K562 (cell line): ENCODE measurements around the gene TEX54. TPM values are rescaled to one million over a fixed set of nuclear protein-coding genes. Genes with fewer than 3 reads are reported as not detected.
"Not testable (repeated sequence)": the region's sequence is repeated elsewhere in the genome, so short reads cannot be mapped to it uniquely, and the experiment has no call there.

ENCODE experiments used
- CREB3 ChIP-seq: fragments of 450-650 bp; conservative IDR thresholded peaks from 2 replicates; pipeline ENCODE4 v1.6.1; 2016; ENCODE audit warnings: missing genetic modification characterization, low read depth, mild to moderate bottlenecking, missing compliant biosample characterization, moderate library complexity
- CXXC5 ChIP-seq: fragments of 250-450 bp; sonication (Bioruptor Pico); IDR thresholded peaks from 2 replicates; pipeline ENCODE4 v1.8.0; 2022; ENCODE audit warnings: inconsistent platforms, mild to moderate bottlenecking, moderate library complexity
- DDX20 ChIP-seq: fragments of 450-650 bp; IDR thresholded peaks from 2 replicates; pipeline ENCODE4 v1.6.1; 2016; ENCODE audit warnings: missing genetic modification characterization, low read depth, mild to moderate bottlenecking, missing compliant biosample characterization, moderate library complexity
- ID3 ChIP-seq, 2 experiments: fragments of 250-450 bp in 1 of 2; fragments of 450-650 bp in 1 of 2; sonication (Bioruptor Pico) in 1 of 2; IDR thresholded peaks; 2 replicates each; pipeline versions ENCODE4 v1.6.1 to v1.8.0; 2016 to 2021; ENCODE audit warnings: mild to moderate bottlenecking in 2 of 2, moderate library complexity in 2 of 2, missing compliant biosample characterization in 1 of 2, missing genetic modification characterization in 1 of 2
- ILK ChIP-seq: fragments of 450-650 bp; IDR thresholded peaks from 2 replicates; pipeline ENCODE4 v1.6.1; 2016; ENCODE audit warnings: missing genetic modification characterization, low read depth, mild to moderate bottlenecking, missing compliant biosample characterization, moderate library complexity, borderline replicate concordance
- MNT ChIP-seq, 2 experiments: fragments of 450-650 bp; conservative IDR thresholded peaks; 2 replicates each; pipeline ENCODE4 v1.6.1; 2017; ENCODE audit warnings: mild to moderate bottlenecking in 2 of 2, moderate library complexity in 2 of 2
- PTRF ChIP-seq: fragments of 450-650 bp; IDR thresholded peaks from 2 replicates; pipeline ENCODE4 v1.6.1; 2016; ENCODE audit warnings: mild to moderate bottlenecking, missing genetic modification characterization, missing compliant biosample characterization
- PTTG1 ChIP-seq: fragments of 450-650 bp; IDR thresholded peaks from 2 replicates; pipeline ENCODE4 v1.6.1; 2016; ENCODE audit warnings: low read depth, mild to moderate bottlenecking, missing genetic modification characterization, missing compliant biosample characterization
- ZBTB9 ChIP-seq: fragments of 450-650 bp; formaldehyde crosslinking; IDR thresholded peaks from 2 replicates; pipeline ENCODE4 v1.4.0; 2020; ENCODE audit warnings: mild to moderate bottlenecking, moderate library complexity
- ZNF41 ChIP-seq: fragments of 250-450 bp; sonication (Bioruptor Pico); conservative IDR thresholded peaks from 2 replicates; pipeline ENCODE4 v1.4.0; 2020; ENCODE audit warnings: mild to moderate bottlenecking
- ZNF449 ChIP-seq: fragments of 250-450 bp; sonication (Bioruptor Pico); IDR thresholded peaks from 2 replicates; pipeline ENCODE4 v1.8.0; 2022; ENCODE audit warnings: moderate library complexity, mild to moderate bottlenecking, inconsistent platforms
- ZNF583 ChIP-seq: fragments of 250-450 bp; sonication (Bioruptor Pico); IDR thresholded peaks from 2 replicates; pipeline ENCODE4 v1.4.0; 2020
- ZNF668 ChIP-seq: fragments of 250-450 bp; sonication (Bioruptor Pico); IDR thresholded peaks from 2 replicates; pipeline ENCODE4 v1.8.0; 2022; ENCODE audit warnings: mild to moderate bottlenecking, inconsistent platforms
- ZNF740 ChIP-seq, 3 experiments: fragments of 200-800 bp in 1 of 3; sonication (Bioruptor generic) in 1 of 3; sonication (generic) in 1 of 3; formaldehyde crosslinking in 1 of 3; IDR thresholded peaks; 2 replicates each; pipeline versions ENCODE4 v1.6.1 to v1.8.0; 2016 to 2022; ENCODE audit warnings: mild to moderate bottlenecking in 2 of 3, missing compliant biosample characterization in 2 of 3, missing genetic modification characterization in 2 of 3, missing genetic modification reagents in 1 of 3
- polyA plus RNA-seq, 8 experiments: library from polyadenylated mRNA; depleted of rRNA in 4 of 8; stranded (reverse) in 5 of 8; unstranded in 3 of 8; fragments of >200 nt; fragmentation: Nextera tagmentation in 2 of 8; fragmentation: Illumina TruSeq in 1 of 8; extraction: Ambion mirVana in 2 of 8; extraction: Trizol in 1 of 8; gene quantifications; 2 replicates each; pipeline versions ENCODE4 v1.2.1 to v1.2.3, GENCODE V29; 2011 to 2014; ENCODE audit warnings: inconsistent platforms in 1 of 8, missing spikeins in 1 of 8
- total RNA-seq, 7 experiments: library from RNA; depleted of rRNA in 6 of 7; stranded (reverse); fragments of >200 nt in 6 of 7; fragmentation: Illumina TruSeq in 2 of 7; extraction: Trizol in 2 of 7; gene quantifications; 2 replicates each; pipeline versions ENCODE4 v1.2.1 to v1.2.3, GENCODE V29; 2011 to 2021; ENCODE audit warnings: low replicate concordance in 1 of 7

TEX54 gene
- total and polyA plus RNA-seq, 9 of the 15 experiments (the other 6 are each of a cell fraction or from before 2014, with no cell fraction given), result not detected

GRCh38 chr11:62859281-62859703 is 26.7 kb upstream of the TEX54 start (continued):
- TF ChIP-seq ZNF41 (CRISPR knock-in tag) (peak; percentile 68; the same call in 1 of the 2 replicates), PTTG1 (tag) (peak; percentile 83), PTRF (tag) (peak; percentile 84), ZNF740 (tag; IDR thresholded peaks at IDR 0.05) (peak in 1 of 2 experiments; percentile 82; a peak in 2 of 4 replicates), ZNF449 (CRISPR knock-in tag) (peak; percentile 64), ZBTB9 (CRISPR knock-in tag) (0 out of 2 replicates have a peak, but pooled peaks have one; percentile 42), MNT (conservative IDR thresholded peaks at IDR 0.05) (peak; percentile 47 to 71; a peak in 3 of 4 replicates), CREB3 (tag) (peak; percentile 89), CXXC5 (CRISPR knock-in tag) (peak; percentile 46; the same call in 1 of the 2 replicates), DDX20 (tag) (peak; percentile 70; the same call in 1 of the 2 replicates), ZNF583 (CRISPR knock-in tag) (peak; percentile 62; the same call in 1 of the 2 replicates), ZNF668 (CRISPR knock-in tag) (peak; percentile 66; the same call in 1 of the 2 replicates), ID3 (CRISPR knock-in tag; IDR thresholded peaks at IDR 0.05) (0 out of 2 replicates have a peak, but pooled peaks have one; percentile 70), ID3 (tag; IDR thresholded peaks at IDR 0.05) (peak; percentile 91), ILK (tag) (peak; percentile 53)
- not testable (repeated sequence) for TF ChIP-seq ZNF740 (CRISPR knock-in tag; IDR thresholded peaks at IDR 0.05)
